Measurements from ENCODE around the gene BHLHA15. TPM values are rescaled to one million over a fixed set of nuclear protein-coding genes. Genes with fewer than 3 reads are reported as not detected.
A peak's percentile ranks its signal among the peaks of the same experiment; 100 is the strongest.

BHLHA15 gene
- total RNA-seq, 1 experiment from 2014 or later: 5.2 TPM

DNA sequence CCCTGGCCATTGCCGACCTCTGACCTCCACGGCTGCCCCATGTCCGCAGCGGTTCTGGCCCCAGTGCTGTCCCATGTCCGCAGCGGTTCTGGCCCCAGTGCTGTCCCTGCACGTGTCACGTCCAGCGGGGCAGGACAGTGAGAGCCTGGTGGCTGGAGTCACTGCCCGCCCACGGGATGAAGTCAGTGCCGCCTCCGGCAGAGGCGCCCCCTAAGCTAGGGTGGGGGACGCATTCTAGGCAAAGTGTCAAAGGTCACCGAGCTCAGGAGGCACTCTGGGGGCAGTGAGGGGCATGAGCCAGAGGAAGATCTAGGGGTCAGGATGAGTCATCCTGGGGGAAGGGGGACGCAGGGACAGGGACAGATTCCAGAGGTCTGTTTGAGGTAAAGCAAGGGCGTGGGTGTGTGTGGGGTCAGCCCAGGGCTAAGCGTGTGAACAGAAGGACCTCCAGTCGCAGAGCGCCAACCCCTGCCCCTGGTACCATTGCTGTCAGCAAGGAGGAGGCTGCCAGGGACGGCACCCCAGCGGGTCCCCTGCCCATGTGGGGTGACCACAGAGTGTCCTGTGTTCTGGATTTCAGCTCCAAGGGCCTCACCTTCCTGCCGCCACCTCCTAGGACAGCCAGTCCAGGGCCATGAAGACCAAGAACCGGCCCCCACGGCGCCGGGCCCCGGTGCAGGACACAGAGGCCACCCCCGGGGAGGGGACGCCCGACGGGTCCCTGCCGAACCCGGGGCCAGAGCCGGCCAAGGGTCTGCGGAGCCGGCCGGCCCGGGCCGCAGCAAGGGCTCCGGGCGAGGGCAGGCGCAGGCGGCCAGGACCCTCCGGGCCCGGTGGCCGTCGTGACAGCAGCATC, 665 bp downstream of the BHLHA15 start:
- POLR2A ChIA-PET: no interaction called here
- peak overlapping the region; percentile 62 to 72 for H3K4me3 ChIP-seq (replicated peaks in 1 of 2; ENCODE audit: low read depth in 1 of 2, low read length in 2 of 2)
- peak overlapping the region; percentile 57; the same call in 1 of the 2 replicates for H3K27ac ChIP-seq (ENCODE audit: low read depth, low read length)
- peaks cover 0 to 2% of the 10 kb centered on the region in 2 experiments; a peak in 1 of 4 replicates for H3K36me3 ChIP-seq (ENCODE audit: control insufficient read depth in 1 of 2, insufficient read depth in 2 of 2, low read length in 2 of 2)
- BruUV-seq (replicated peaks): TSS peak; percentile 35
- no peaks in the 10 kb centered on the region for H4K20me1 ChIP-seq (ENCODE audit: insufficient read depth)
- H3K4me2 ChIP-seq (ENCODE audit: low read length): peak overlapping the region; percentile 94
- ATAC-seq: peak; percentile 61
- RAD21 ChIA-PET (ENCODE audit: low non-redundant PET in 1 of 2, low total read pairs in 2 of 2, uncharacterized antibody in 2 of 2, unreplicated experiment in 2 of 2): no interaction called here
- H3K27me3 ChIP-seq (ENCODE audit: insufficient read depth, low read length): no peaks in the 10 kb centered on the region
- intact Hi-C loops (cut with micrococcal nuclease): no loop called here
- H2AFZ ChIP-seq (ENCODE audit: low read depth, low read length, poor library complexity, severe bottlenecking): no peak overlapping the region
- DNase-seq (ENCODE audit: low read depth, low spot score): no peak
- no peaks in the 10 kb centered on the region for H3K9me2 ChIP-seq (ENCODE audit: insufficient read depth)
- 0 out of 2 replicates have a peak, but pooled peaks have one; percentile 0 for TF ChIP-seq POLR2AphosphoS5 (IDR thresholded peaks at IDR 0.05; ENCODE audit: low read depth, low read length)
- TF ChIP-seq, protein P1, sequence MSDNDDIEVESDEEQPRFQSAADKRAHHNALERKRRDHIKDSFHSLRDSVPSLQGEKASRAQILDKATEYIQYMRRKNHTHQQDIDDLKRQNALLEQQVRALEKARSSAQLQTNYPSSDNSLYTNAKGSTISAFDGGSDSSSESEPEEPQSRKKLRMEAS (IDR thresholded peaks at IDR 0.05): no peak
- H3K4me1 ChIP-seq (ENCODE audit: control insufficient read depth in 1 of 2, insufficient read depth in 2 of 2, low read length in 2 of 2): peaks cover 3 to 7% of the 10 kb centered on the region in 2 experiments; a peak in 2 of 4 replicates
- H3K9ac ChIP-seq (ENCODE audit: low read length): peak overlapping the region; percentile 67
- CTCF ChIA-PET: no interaction called here
- no peaks in the 10 kb centered on the region for H3K79me2 ChIP-seq (ENCODE audit: insufficient read depth, low read length)
- no peaks in the 10 kb centered on the region for H3K9me3 ChIP-seq (ENCODE audit: control insufficient read depth in 1 of 2, insufficient read depth in 1 of 2, low read depth in 1 of 2, low read length in 2 of 2)

DNA sequence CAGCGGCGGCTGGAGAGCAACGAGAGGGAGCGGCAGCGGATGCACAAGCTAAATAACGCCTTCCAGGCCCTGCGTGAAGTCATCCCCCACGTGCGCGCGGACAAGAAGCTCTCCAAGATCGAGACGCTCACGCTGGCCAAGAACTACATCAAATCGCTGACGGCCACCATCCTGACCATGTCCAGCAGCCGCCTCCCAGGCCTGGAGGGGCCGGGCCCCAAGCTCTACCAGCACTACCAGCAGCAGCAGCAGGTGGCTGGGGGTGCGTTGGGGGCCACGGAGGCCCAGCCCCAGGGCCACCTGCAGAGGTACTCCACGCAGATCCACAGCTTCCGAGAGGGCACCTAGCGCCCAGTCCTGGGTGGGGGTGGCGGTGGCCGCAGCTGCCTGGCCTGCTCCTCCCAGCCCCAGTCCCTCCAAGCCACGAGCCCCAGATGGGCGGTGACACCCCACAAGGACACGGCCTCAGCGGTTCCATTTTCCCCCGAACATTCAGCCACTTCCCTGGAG, 1.3 kb downstream of the BHLHA15 start:
- H3K9me2 ChIP-seq (ENCODE audit: insufficient read depth): no peaks in the 10 kb centered on the region
- TF ChIP-seq EZH2 (IDR thresholded peaks at IDR 0.05) (no peak), ZNF274 (IDR thresholded peaks at IDR 0.05; ENCODE audit: low read depth, low read length) (no peak), FOSL1 (IDR thresholded peaks at IDR 0.05; ENCODE audit: low read depth) (no peak)
- TF ChIP-seq, protein P1 (IDR thresholded peaks at IDR 0.05): no peak
- TF ChIP-seq, protein P2, sequence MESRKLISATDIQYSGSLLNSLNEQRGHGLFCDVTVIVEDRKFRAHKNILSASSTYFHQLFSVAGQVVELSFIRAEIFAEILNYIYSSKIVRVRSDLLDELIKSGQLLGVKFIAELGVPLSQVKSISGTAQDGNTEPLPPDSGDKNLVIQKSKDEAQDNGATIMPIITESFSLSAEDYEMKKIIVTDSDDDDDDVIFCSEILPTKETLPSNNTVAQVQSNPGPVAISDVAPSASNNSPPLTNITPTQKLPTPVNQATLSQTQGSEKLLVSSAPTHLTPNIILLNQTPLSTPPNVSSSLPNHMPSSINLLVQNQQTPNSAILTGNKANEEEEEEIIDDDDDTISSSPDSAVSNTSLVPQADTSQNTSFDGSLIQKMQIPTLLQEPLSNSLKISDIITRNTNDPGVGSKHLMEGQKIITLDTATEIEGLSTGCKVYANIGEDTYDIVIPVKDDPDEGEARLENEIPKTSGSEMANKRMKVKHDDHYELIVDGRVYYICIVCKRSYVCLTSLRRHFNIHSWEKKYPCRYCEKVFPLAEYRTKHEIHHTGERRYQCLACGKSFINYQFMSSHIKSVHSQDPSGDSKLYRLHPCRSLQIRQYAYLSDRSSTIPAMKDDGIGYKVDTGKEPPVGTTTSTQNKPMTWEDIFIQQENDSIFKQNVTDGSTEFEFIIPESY (IDR thresholded peaks at IDR 0.05; ENCODE audit: extremely low read depth, insufficient replicate concordance, low read length): no peak
- H2AFZ ChIP-seq (ENCODE audit: low read depth, low read length, poor library complexity, severe bottlenecking): no peak overlapping the region
- H3K27ac ChIP-seq (ENCODE audit: low read depth, low read length): no peak overlapping the region; the same call in 1 of the 2 replicates
- H3K27me3 ChIP-seq (ENCODE audit: insufficient read depth, low read length): no peaks in the 10 kb centered on the region
- peaks cover 3 to 7% of the 10 kb centered on the region in 2 experiments; a peak in 2 of 4 replicates for H3K4me1 ChIP-seq (ENCODE audit: control insufficient read depth in 1 of 2, insufficient read depth in 2 of 2, low read length in 2 of 2)
- H3K4me3 ChIP-seq (replicated peaks in 1 of 2; ENCODE audit: low read depth in 1 of 2, low read length in 2 of 2): no peak overlapping the region
- TSS peak; percentile 30 for BruUV-seq (replicated peaks)
- no peaks in the 10 kb centered on the region for H3K79me2 ChIP-seq (ENCODE audit: insufficient read depth, low read length)
- no peak for ATAC-seq
- ChIA-PET POLR2A (no interaction called here), CTCF (no interaction called here), RAD21 (ENCODE audit: low non-redundant PET in 1 of 2, low total read pairs in 2 of 2, uncharacterized antibody in 2 of 2, unreplicated experiment in 2 of 2) (no interaction called here)
- DNase-seq (ENCODE audit: low read depth, low spot score): no peak
- no peak overlapping the region for H3K4me2 ChIP-seq (ENCODE audit: low read length)
- no peak overlapping the region for H3K9ac ChIP-seq (ENCODE audit: low read length)
- no peaks in the 10 kb centered on the region for H3K9me3 ChIP-seq (ENCODE audit: control insufficient read depth in 1 of 2, insufficient read depth in 1 of 2, low read depth in 1 of 2, low read length in 2 of 2)
- intact Hi-C loops (cut with micrococcal nuclease): no loop called here
- H4K20me1 ChIP-seq (ENCODE audit: insufficient read depth): no peaks in the 10 kb centered on the region
- peaks cover 0 to under 1% of the 10 kb centered on the region in 2 experiments; a peak in 1 of 4 replicates for H3K36me3 ChIP-seq (ENCODE audit: control insufficient read depth in 1 of 2, insufficient read depth in 2 of 2, low read length in 2 of 2)
